ENCODE measurements around the gene SEPTIN6. TPM values are rescaled to one million over a fixed set of nuclear protein-coding genes. Genes with fewer than 3 reads are reported as not detected.

Gene SEPTIN6
- total RNA-seq, 4 donors from 2014 or later: 19.3 to 97.9 (median 40.6) TPM

- Histone ChIP-seq H3K4me1 (no peaks in the 10 kb centered on the region), H3K27me3 (no peaks in the 10 kb centered on the region), H3K4me3 (no peak overlapping the region), H3K27ac (no peak overlapping the region), H3K36me3 (no peaks in the 10 kb centered on the region), H3K9me3 (no peaks in the 10 kb centered on the region)
- no CpG with 5 or more reads among the region's 7 CpGs for WGBS, 2 donors (ENCODE audit: low coverage in 1 of 2)
- peak; percentile 42 for ATAC-seq
- TF ChIP-seq, protein P1, sequence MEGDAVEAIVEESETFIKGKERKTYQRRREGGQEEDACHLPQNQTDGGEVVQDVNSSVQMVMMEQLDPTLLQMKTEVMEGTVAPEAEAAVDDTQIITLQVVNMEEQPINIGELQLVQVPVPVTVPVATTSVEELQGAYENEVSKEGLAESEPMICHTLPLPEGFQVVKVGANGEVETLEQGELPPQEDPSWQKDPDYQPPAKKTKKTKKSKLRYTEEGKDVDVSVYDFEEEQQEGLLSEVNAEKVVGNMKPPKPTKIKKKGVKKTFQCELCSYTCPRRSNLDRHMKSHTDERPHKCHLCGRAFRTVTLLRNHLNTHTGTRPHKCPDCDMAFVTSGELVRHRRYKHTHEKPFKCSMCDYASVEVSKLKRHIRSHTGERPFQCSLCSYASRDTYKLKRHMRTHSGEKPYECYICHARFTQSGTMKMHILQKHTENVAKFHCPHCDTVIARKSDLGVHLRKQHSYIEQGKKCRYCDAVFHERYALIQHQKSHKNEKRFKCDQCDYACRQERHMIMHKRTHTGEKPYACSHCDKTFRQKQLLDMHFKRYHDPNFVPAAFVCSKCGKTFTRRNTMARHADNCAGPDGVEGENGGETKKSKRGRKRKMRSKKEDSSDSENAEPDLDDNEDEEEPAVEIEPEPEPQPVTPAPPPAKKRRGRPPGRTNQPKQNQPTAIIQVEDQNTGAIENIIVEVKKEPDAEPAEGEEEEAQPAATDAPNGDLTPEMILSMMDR (IDR thresholded peaks at IDR 0.05): no peak
- TF ChIP-seq EP300 (IDR thresholded peaks at IDR 0.05) (no peak), POLR2AphosphoS5 (IDR thresholded peaks at IDR 0.05) (no peak), POLR2A (IDR thresholded peaks at IDR 0.05) (no peak)
These were observed 42.0 kb upstream of the SEPTIN6 start for GRCh38 chrX:119734897-119735339.

- TF ChIP-seq EP300 (IDR thresholded peaks at IDR 0.05): no peak
- TF ChIP-seq, protein P1 (IDR thresholded peaks at IDR 0.05): peak in 3 of 4 experiments; percentile 42 to 66 (median 42)
- no peaks in the 10 kb centered on the region for H3K27me3 ChIP-seq
- H3K9me3 ChIP-seq: no peaks in the 10 kb centered on the region
- WGBS, 2 donors (ENCODE audit: low coverage in 1 of 2): 51 to 75% methylated on average over 5 to 10 of the region's 14 CpGs
- no peaks in the 10 kb centered on the region for H3K4me1 ChIP-seq
- no peaks in the 10 kb centered on the region for H3K36me3 ChIP-seq
- peak; percentile 43 for ATAC-seq
- H3K4me3 ChIP-seq: no peak overlapping the region
- no peak overlapping the region for H3K27ac ChIP-seq
These were observed 36.6 kb upstream of the SEPTIN6 start for GRCh38 chrX:119729408-119730201.

- Histone ChIP-seq H3K27ac (no peak overlapping the region), H3K4me1 (no peaks in the 10 kb centered on the region), H3K4me3 (no peak overlapping the region), H3K27me3 (no peaks in the 10 kb centered on the region), H3K36me3 (no peaks in the 10 kb centered on the region), H3K9me3 (no peaks in the 10 kb centered on the region)
- WGBS, 2 donors (ENCODE audit: low coverage in 1 of 2): 50 to 68% methylated on average over 1 to 3 of the region's 5 CpGs
- TF ChIP-seq POLR2A (IDR thresholded peaks at IDR 0.05) (no peak), POLR2AphosphoS5 (IDR thresholded peaks at IDR 0.05) (no peak), EP300 (IDR thresholded peaks at IDR 0.05) (no peak)
- TF ChIP-seq, protein P1 (IDR thresholded peaks at IDR 0.05): no peak
- no peak for ATAC-seq
These were observed 35.5 kb upstream of the SEPTIN6 start for GRCh38 chrX:119728487-119728886.

- Histone ChIP-seq H3K4me3 (no peak overlapping the region), H3K27ac (no peak overlapping the region), H3K4me1 (no peaks in the 10 kb centered on the region), H3K9me3 (no peaks in the 10 kb centered on the region), H3K27me3 (no peaks in the 10 kb centered on the region), H3K36me3 (no peaks in the 10 kb centered on the region)
- no peak for ATAC-seq
- 51 to 61% methylated on average over 4 to 5 of the region's 7 CpGs for WGBS, 2 donors (ENCODE audit: low coverage in 1 of 2)
- TF ChIP-seq, protein P1 (IDR thresholded peaks at IDR 0.05): no peak
- TF ChIP-seq POLR2A (IDR thresholded peaks at IDR 0.05) (no peak), POLR2AphosphoS5 (IDR thresholded peaks at IDR 0.05) (no peak), EP300 (IDR thresholded peaks at IDR 0.05) (no peak)
These were observed 34.1 kb upstream of the SEPTIN6 start for GRCh38 chrX:119726900-119727555.
